A204.1 (cell line): Measurements from ENCODE around the gene LDLRAP1.

Source experiments
- FAIRE-seq: peaks from 2 replicates; lab custom pipeline; 2012; peaks lifted over from hg19 to GRCh38; lab: Jason Lieb, UNC

The LDLRAP1 gene

DNA sequence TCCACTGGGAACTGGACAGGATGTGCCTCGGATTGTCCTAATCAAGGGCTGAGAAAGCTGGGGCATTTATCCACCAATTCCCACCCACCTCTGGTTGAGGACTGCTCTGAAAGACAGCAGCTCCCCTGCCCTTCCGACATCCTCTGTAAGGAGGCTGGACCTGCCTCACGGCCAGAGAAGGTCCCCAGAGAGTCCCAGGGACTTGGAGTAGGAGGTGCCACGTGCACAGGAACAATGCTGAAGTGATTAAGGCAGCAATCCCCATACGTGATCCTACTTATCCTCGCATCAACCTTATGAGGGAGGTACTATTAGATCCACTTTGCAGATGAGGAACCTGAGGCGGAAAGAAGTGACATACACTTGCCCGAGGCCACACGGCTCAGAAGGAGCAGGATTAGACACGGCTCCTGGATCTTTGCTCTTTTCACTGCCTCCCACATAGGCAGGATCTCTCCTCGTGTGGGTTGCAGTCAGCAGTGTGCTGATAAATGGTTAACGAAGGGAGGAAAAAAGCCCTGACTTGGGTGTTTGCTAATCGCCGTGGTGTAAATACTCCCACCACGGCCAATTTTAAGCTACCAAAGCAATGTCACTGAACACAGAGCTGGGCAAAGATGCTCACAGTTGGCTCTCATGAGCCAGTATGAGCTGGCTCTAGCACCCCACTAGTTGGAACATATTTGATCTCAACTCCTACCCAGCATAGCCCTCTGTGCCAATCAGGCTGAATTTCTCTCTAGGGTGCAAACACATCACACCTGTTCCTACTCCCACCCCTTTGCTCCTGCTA is 18.6 kb upstream of the LDLRAP1 start:
- no peak for FAIRE-seq

DNA sequence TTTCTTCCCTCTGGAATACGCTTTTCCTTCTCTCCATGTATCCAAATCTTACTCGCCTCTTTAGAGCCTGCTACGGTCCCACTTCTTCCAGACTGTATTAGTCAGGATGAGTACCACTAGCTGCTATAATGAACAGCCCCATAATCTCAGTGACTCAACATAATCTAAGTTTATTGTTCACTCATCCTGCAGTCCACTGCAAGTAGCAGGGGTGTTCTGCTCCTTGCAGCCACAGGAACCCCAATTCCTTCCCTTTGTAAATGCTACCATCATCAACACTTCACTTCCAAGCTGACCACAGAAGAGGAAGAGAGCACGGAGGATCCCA is 18.1 kb upstream of the LDLRAP1 start:
- FAIRE-seq: no peak

DNA sequence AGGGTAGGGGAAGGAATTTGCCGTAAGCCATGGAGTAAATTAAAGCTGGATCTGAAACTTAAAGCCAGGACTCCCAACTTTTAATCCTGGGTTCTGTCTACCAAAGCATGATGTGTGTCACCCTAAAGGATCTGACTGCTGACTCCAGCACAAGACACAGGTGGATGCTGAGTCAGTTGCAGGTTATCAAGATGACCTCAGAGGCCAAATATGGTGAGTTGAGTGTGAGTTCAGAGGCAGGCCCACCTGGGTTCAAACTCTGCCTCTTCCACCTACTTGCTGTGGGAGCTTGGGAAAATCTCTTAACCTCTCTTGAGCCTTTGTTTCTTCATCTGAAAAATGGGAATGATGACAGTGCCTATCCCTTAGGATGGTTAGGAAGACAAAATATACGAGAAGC is 16.7 kb upstream of the LDLRAP1 start:
- FAIRE-seq: no peak

DNA sequence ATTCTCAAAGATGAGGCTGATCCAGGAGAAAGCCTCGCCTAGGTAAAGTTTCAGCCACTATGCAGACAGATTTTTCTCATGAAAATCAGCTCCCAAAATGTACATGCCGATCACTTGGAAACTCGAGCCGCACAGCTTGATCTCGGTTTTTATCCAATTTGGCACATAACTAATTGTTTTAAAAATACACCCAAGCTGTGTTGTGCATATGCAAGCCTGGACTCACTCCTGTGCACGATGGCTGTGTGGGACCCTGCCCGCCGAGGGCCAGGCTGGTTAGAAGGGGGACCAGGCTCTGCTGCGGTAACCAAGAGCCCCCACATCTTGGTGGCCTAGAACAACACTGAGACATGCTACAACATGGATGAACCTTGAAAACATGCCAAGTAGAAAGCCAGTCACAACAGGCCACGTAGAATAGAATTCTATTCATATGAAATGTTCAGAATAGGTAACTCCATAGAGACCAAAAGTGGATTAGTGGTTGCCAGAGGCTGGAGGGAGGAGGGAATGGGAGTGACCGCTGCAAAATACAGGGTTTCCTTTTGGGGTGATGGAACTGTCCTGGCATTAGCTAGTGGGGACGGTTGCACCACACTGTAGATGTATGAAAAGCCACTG is 16.1 kb upstream of the LDLRAP1 start:
- FAIRE-seq: no peak

DNA sequence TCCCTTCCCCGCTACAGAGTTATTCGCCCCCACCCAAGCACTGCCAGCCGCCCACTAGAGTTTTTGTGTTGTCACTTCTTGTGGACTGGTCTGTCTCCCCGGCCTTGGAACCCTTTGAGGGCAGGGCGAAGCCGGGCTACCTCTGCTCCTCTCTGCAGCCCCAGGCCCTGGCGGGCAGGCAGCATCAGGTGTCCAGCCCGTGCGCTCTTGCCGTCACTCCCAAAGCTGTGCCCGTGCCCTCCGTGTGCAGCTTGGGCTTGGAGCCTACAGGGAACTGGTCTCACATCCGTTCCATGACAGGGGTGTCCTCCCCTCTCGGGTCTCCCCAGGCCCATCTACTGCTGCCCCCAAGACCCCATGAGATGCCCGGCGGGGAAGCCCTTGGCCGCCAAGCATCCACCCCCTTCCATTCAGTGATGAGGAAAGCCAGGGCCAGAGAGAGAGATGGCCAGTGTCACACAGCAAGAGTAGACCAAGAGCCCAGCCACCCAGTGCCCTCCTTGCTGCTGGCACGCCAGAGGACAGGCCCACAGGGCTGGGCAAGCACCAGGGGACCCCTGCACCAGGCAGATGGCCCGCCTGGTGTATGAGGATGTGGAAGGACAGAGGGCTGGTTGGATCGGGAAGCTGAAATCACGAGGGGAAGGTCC is 15.3 kb upstream of the LDLRAP1 start:
- no peak for FAIRE-seq

DNA sequence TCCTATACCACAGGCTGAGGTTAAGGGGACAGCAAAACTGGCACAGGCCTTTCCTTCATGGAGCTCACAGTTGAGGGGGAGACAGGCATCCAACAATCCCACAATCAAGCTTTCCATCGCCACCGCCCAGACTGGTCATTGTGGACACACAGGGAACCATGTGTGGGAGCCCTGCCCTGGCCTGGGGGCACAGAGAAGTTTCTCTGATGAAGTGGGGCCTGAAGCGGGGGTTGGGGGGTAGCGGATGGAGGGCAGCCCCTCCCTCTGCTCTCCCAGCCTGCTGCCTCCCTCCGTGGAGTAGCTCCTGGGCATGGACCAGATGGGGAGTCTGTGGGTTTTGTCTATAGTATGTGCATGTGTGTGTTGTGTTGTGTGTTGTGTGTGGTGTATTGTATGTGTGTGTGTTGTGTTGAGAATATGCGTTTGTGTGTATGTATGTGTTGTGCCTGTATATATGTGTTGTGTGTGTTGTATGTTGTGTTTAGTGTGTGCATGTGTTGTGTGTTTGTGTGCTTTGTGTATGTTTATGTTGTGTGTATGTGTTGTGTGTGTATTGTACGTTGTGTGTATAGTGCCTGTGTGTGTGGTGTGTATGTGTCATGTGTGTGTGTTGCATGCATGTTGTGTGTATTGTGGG is 14.4 kb upstream of the LDLRAP1 start:
- FAIRE-seq: no peak

DNA sequence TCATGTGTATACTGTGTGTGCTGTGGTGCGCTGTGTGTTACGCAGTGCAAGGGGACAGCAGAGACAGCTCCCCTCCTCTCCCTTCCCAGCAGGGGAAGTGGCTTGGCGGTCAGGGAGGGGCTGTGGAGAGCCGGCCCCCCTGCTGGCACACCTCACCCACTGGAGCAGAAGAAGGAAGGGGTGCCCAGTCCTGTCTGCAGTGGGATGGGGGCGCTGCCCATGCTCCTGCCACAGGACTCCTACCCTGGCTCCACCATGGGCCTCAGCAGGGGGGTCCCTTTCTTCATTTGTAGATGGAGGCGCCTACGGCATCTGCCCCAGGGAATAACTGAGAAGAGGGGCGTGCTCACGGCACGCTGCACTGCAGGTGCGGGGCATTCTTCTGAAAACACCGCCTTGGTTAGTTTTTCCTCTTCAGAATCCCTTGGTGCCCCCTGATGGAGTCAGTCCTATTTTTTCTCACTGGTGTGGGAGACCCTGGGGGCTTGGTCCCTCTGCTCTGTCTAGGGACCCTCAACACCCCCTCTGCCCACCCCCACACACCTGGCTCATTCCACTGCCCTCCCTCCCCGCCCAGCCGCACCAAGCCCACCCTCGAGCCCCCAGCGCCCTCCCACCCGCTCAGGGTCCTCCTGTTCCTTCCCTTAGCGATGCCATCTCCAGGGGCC is 13.8 kb upstream of the LDLRAP1 start:
- FAIRE-seq: no peak

DNA sequence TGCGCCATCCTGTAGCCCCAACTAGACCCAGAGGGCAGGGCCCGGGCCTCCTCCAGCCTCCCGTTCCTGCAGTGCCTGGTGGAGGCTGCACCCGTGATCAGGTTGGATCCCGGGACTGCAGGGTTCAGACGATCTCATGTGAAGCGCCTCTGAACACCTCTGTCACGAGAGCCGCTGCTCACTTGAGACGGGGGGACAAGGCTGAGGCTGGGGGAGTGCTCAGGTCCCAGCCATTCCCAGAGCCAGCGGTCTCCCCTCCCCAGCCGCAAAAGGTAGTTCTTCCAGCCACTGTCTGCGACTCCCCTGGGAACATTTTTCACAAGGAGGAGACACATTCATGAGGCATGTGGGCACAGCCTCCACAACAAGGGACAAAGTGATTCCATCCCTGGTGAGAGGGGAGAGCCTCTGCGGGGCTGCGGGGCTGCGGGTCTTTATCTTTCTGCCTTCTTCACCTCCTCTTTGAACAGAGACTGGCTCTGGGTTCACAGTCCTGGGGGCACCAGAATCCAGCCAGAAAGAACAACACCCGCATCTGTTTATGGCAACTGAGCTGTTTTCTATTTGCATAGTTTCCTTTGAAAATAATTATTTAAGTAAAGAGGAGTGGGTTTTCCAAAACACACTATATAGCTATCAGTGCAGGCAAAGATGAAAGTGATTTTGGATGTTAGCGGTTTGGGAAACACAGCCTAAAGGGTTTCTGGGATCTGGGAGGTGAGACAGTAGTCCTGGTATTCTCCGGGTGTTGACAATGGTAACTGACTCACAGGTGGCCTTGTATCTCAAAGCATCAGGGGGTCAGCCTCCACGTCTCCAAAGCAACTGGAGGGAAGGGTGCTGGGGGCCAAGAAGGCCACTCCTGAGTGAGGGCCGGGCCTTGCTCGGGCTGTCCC is 13.0 kb upstream of the LDLRAP1 start:
- FAIRE-seq: no peak

DNA sequence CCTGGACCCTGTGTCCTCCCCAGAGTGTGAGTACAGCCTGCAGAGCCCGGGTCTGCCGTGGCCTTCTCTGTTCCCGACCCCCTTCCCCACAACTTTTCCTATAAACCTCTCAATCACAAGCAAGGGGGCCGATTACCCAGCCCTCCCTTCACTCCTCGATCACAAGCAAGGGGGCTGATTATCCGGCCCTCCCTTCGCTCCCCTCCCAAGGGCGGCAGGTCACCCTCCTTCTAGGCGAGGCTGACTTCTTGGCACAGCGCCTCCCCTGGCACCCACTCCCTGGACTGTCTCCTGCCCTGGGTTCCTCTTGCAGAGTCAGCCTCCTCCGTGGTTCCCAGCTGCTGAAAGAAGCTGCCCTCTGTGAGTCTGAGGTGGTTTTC is 12.3 kb upstream of the LDLRAP1 start:
- FAIRE-seq: no peak

DNA sequence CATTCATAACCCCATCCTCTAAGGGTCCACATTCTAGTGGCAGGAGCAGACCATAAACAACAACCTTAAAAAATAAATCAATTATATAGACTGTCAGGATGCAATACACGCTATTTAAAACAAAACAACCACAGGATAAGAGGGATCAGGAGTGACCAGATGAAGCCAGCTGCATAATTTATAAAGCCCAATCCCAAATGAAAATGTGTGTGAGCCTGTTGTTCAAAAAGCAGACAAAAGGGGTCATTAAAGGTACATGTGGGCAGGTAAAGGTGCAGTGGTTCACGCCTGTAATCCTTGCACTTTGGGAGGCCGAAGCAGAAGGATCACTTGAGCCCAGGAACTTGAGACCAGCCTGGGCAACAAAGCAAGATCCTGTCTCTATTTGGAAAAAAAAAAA is 10.4 kb upstream of the LDLRAP1 start:
- no peak for FAIRE-seq

DNA sequence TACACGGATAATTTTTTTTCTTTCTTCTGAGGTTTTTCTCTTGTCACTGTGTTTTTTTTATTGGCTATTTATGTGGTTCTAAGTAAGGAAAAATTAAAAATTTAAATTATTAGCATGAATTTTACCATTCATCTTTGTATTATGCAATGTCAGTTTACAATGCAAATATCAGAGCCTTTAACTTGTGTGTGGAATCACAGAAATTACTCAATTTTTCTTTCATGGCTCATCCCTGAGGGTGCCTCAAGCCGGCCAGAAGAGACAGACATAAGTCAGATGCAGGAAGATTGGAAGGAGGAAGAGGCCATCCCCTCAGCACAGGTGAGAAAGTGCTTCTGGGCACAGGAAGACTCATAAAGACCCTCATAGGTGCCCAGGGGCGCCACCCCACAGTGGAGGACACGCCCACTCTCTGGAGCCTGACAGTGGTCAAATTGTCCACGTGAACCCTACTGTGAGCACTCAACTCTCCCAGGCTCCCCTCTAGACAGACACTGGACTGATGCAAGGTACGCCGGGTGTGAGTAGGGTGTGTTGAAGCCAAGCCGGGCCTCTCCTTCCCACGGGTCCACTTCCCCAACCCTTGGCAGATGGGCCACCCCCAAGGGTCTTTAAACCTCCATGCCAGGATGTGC is 9.5 kb upstream of the LDLRAP1 start:
- no peak for FAIRE-seq

DNA sequence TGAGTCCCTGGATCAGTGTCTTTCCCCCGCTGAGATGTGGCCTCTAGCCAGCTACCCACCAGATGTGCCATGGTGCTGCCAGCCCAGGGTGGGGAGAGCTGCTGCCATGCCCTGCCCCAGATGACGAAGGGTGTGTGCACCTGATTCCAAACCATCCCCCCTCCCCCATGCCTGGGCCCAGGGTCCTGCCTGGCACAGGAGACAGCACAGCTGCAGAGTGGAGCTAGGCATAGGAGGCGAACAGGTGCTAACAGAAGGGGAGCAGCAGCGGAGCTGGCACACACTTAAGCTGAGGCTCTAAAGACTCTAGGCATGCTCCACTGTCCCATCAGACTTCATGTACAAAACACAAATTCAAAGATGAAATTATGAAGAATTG is 9.0 kb upstream of the LDLRAP1 start:
- no peak for FAIRE-seq

DNA sequence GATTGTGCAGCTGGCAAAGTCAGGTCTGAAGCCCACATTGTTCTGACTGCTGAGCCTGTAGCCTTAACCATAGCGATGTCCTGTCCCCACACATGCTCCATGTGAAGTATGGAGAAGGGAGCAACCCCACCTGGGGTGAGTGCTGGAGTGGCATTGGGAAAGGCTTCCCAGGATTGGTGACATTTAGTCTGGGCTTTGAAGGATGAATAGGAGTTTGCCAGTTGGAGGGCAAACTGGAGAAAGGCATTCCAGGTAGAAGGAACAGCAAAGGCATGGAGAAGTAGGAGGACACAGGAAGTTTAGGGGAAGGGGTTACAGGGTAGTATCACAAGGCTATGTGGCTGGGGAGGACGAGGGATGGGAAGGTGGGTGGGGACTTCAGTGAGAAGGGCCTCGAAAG is 7.3 kb upstream of the LDLRAP1 start:
- FAIRE-seq: no peak

DNA sequence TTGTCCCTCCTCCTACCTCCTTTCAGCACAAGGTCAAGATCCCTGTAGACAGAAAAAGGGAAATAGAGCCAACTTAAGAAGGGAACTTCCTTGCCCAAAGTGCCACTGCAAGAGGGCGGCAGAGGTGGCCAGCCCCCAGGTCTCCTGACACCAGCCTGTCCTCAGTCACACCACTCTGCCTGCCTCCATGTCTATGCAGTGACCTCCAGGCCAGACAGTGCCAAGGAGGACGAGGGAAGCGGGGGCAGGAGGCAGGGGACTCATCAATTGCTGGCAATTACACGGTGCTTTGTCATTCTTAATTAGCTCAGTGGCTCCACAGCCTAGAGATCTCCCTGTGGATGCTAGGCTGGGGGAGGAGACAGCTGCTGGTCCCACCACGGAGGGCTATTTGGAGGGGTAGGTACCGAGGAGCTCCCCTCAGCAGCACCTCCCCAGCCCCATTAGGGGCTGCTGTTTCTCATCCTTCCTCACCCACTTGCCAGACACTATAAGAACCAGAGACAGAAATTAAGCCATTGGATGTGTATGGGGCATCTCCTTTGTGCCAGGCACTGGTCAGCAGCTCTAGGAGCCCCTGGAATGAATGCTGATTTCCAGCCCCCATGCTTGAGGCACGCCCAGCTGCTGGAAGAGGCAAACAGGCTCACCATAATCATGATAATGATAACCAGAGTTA is 6.1 kb upstream of the LDLRAP1 start:
- no peak for FAIRE-seq

DNA sequence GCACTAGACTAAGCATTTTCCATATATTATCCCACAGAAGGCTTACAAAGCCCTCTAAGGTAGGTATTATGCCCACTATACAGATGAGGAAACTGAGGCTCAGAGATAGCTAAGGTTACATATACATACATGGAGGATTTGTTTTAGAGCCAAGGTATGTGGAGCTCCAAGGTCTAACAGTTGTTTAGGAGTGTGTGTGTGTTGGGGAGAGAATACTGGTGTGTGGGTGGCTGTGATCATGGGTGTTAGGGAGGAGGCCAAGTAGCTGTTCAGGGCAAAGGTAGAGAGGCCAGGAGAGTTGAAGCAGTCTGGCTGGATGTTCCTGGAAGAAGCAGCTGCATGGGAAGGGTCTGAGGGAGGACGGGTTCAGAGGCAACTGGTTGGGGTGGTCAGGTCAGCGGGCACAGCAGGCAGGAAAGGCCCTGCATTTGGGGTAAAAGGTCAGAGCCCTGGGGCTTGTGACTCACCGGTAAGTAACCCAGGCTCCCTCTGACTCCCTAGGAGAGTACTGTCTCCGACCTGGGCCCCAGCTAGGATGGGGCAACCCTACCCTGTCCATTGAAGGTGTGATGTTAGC is 5.1 kb upstream of the LDLRAP1 start:
- no peak for FAIRE-seq

DNA sequence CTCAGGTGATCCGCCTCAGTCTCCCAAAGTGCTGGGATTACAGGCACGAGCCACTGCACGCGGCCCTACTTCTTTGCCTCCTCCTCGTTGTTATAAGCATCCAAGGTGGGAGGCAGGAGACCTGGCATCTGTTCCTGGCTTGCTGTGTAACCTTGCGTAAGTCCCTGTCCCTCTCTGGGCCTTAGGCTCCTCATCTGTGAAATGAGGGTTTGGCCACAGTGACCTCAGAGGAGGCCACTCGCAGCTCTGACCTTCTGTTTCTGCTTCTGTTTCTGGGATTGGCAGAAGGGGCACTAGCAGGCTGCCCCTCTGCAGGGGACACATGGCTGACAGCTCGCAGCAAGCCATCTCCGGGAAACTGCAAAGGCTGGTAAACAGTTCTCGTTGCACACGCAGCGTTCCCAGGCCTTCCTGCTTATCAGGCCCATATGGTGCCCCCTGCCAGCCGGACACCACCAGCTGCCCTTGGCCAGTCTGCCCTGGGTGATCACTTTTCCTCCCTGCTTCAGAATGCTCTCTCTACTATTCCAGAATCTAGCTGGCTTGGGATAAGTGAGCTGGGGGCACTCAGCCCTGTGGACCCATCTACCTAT is 2.6 kb upstream of the LDLRAP1 start:
- no peak for FAIRE-seq

DNA sequence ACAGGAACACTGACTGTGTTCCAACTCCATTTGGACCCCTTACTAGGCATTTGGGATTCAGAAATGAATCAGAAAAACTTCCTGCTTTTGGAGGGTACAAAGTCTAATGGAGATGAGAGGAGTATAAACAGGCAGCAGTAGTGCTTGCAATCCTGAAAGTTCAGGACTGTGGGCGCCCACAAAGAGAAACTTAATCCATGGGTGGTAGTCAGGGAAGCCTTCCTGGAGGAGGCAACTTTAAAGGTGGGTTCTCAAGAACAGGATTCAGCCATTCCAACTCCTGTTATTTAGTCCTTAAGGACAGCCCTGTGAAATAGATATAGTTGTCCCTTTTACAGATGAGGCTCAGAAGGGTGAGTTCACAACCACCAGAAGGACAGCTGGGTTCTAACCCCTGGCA is 2.0 kb upstream of the LDLRAP1 start:
- no peak for FAIRE-seq

DNA sequence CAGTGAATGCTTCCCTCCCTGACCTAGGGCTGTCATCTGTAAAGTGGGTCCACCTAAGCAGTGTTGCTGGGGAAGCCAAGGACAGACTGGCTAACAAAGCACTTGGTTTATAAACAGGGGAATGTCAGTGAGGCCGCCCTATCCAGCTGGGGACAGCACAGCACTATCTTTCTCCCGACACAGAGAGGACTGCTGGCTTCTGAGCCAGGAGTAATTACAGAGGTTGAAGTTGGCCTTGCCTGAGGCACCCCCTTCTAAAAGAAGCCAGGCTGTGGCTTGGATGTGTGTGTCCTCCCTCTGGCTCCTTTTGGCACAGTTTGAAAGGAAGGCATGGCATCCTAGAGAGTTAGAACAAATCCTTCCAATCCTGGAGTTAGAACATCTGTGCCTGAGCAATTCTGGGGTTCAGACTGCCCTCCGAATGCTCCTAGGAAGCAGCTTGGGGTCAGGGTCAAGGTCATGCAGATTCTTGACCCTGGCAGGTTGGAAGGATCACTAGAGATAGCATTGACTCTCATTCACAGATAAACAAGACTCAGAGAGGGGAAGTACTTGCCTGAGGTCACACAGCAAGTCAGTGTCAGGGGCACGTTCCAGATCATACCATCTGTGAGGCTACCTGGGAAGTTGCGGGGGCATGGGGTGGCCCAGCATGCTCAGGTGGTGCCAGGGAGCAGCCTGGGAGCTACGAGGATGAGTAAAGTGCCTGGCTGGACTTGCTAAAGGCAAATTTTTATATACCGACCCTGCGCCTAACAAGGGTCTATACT is 1.3 kb upstream of the LDLRAP1 start:
- no peak for FAIRE-seq

DNA sequence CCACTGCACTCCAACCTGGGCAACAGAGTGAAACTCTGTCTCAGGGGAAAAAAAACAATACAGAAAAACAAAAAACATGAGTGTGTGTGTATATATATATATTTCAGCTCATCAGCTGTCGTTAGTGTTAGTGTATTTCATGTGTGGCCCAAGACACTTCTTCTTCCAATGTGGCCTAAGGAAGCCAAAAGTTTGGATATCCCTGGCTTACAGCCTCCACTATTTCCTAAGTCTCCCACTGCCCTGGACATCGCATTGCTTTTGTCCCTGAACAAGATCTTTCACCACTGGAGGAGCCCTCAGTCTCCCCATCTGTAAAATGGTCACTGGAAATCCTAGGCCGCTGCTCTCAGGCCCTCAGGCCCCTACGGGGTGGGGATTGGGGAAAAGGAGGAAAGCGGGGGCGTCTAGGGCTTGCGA is 391 bp upstream of the LDLRAP1 start:
- no peak for FAIRE-seq
